GOT3 (cell line): ENCODE data around the gene CCKAR.

Experiments
- DNase-seq: peaks from one replicate; lab custom pipeline; 2025; ENCODE audit warnings: mixed read lengths; lab: John Stamatoyannopoulos, UW

CCKAR gene

GRCh38 chr4:26490960-26491284, 638 bp upstream of the CCKAR start:
- DNase-seq = no peak

- DNase-seq = no peak
Measured at GRCh38 chr4:26489101-26489985, 941 bp downstream of the CCKAR start.

- DNase-seq = no peak
Measured at GRCh38 chr4:26485684-26486083, 4.6 kb downstream of the CCKAR start.

GRCh38 chr4:26484516-26484915, 5.8 kb downstream of the CCKAR start:
- DNase-seq = no peak

GRCh38 chr4:26484032-26484515, 6.2 kb downstream of the CCKAR start:
- no peak for DNase-seq

GRCh38 chr4:26482508-26483462, 7.5 kb downstream of the CCKAR start:
- no peak for DNase-seq

GRCh38 chr4:26478330-26478729, 12.0 kb downstream of the CCKAR start:
- no peak for DNase-seq

GRCh38 chr4:26476545-26476944, 13.7 kb downstream of the CCKAR start:
- DNase-seq = no peak

- no peak for DNase-seq
Measured at GRCh38 chr4:26475716-26476115, 14.6 kb downstream of the CCKAR start.

GRCh38 chr4:26474551-26474950, 15.7 kb downstream of the CCKAR start:
- no peak for DNase-seq

GRCh38 chr4:26473893-26474292, 16.4 kb downstream of the CCKAR start:
- DNase-seq = no peak

- DNase-seq = no peak
Measured at GRCh38 chr4:26471890-26472289, 18.4 kb downstream of the CCKAR start.

GRCh38 chr4:26468977-26469376, 21.3 kb downstream of the CCKAR start:
- DNase-seq = no peak

GRCh38 chr4:26468283-26468949, 21.9 kb downstream of the CCKAR start:
- DNase-seq = no peak

- DNase-seq = no peak
Measured at GRCh38 chr4:26467724-26468123, 22.6 kb downstream of the CCKAR start.

- DNase-seq = no peak
Measured at GRCh38 chr4:26466578-26467270, 23.6 kb downstream of the CCKAR start.

GRCh38 chr4:26464420-26465095, 25.7 kb downstream of the CCKAR start:
- DNase-seq = no peak

- no peak for DNase-seq
Measured at GRCh38 chr4:26463386-26463785, 26.9 kb downstream of the CCKAR start.

- DNase-seq = no peak
Measured at GRCh38 chr4:26462874-26463273, 27.4 kb downstream of the CCKAR start.

GRCh38 chr4:26459756-26460530, 30.3 kb downstream of the CCKAR start:
- DNase-seq = no peak
